Spleen (tissue), 3 donors: ENCODE measurements around the gene STAC2.

ENCODE experiments used
- POLR2A ChIP-seq, 3 donors: fragments of 450-650 bp; IDR thresholded peaks; one replicate each; pipeline ENCODE4 v1.5.1; 2017; ENCODE audit warnings: antibody characterized with exemption in 3 of 3, mild to moderate bottlenecking in 1 of 3
- POLR2AphosphoS5 ChIP-seq, 3 donors: sonication (generic); formaldehyde crosslinking; IDR thresholded peaks; one replicate each; pipeline ENCODE4 v1.5.1; 2017; ENCODE audit warnings: antibody characterized with exemption in 3 of 3

- TF ChIP-seq POLR2AphosphoS5 (IDR thresholded peaks at IDR 0.05) (no peak), POLR2A (IDR thresholded peaks at IDR 0.05) (no peak)
Observed at GRCh38 chr17:39178536-39178935, 47.2 kb downstream of the STAC2 start.
